Erythroblast (primary cell): ENCODE measurements around the gene ZNF813.

Experiments
- GATA1 ChIP-seq: IDR thresholded peaks from 2 replicates; pipeline ENCODE4 v1.6.1; 2011; ENCODE audit warnings: low read depth, mild to moderate bottlenecking, control low read depth, low read length, moderate library complexity
- POLR2A ChIP-seq: IDR thresholded peaks from 2 replicates; pipeline ENCODE4 v1.6.1; 2011; ENCODE audit warnings: mild to moderate bottlenecking, low read length

- TF ChIP-seq POLR2A (no peak), GATA1 (no peak)
These were observed 24.6 kb downstream of the ZNF813 start for GRCh38 chr19:53492153-53492552.
